Mucosa of gallbladder (tissue), 1 donor: ENCODE data around the gene CA10. TPM values are rescaled to one million over a fixed set of nuclear protein-coding genes. Genes with fewer than 3 reads are reported as not detected.

ENCODE experiments used
- DNase-seq: peaks from one replicate; pipeline ENCODE4 v3.0.0-alpha.2; 2020; ENCODE audit warnings: low spot score
- total RNA-seq: library from RNA; stranded (reverse); gene quantifications from one replicate; pipeline ENCODE4 v1.2.1, GENCODE V29; 2021
- donor health status: DM: no; HTN: no; CAD: no.

Gene CA10
- total RNA-seq, 1 donor from 2014 or later = 0.17 TPM

DNA sequence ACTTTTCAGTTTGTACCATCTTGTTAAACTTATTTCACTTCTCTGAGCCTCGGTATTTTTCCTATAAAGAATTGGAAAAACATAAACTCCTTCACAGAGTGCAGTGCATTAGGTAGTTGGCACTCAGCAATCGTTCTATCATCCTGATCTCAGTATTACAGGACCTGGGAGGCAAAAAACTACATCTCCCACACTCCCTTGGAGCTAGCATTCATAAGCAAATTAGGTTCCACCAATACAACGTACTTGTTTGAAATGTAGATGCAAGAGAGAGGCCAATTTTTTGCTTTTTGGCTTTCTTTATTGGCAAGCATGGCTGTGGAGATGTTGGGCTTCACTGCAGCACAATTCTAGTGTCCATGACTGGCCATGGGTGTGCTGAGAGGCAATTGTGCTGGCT lies 285.2 kb downstream of the CA10 start:
- no peak for DNase-seq

DNA sequence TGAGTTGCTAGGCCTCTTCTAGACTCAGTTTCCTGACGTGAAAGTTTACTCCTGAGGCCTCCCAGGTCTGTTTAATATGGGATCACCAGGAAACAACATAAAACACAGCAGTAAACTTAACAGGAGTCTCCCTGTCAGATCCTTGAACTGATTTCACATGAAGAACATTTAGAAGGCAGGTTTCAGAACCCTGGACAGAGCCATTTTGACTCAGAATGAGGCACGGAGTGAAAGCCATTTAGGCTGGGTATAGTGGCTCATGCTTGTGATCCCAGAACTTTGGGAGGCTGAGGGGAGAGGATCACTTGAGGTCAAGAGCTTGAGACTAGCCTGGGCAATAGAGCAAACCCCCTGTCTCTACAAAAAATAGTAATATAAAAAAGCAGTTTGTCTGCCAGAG lies 289.1 kb downstream of the CA10 start:
- DNase-seq = peak; percentile 11

DNA sequence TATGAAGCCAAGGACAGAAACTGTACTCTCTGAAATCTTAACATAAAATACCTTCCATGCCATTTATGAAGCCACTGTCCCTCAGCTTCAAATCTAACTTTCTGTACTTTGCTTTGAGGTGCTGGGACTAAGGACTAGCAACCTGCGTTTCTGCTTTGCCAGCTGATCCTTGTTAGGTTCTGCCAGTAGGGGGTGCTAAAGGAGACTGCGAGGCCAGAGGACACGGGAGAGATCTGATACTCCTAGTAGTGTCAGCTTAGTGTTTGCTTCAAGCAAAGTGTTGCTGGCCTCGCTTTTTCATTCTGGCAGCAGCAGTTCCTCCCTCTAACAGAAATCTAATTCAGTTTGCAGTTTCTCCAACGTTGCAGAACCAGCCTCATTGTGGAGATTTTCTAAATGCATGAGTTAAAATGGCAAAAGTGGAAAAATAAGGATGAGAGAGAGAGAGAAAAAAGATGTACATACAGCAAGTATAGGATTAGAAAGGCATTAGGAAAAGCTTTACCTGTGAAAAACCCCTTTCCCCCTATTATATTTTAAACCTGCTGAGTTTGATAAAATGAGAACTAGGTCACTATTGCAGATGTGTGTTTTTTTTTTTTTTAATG lies 297.5 kb downstream of the CA10 start:
- peak; percentile 30 for DNase-seq

DNA sequence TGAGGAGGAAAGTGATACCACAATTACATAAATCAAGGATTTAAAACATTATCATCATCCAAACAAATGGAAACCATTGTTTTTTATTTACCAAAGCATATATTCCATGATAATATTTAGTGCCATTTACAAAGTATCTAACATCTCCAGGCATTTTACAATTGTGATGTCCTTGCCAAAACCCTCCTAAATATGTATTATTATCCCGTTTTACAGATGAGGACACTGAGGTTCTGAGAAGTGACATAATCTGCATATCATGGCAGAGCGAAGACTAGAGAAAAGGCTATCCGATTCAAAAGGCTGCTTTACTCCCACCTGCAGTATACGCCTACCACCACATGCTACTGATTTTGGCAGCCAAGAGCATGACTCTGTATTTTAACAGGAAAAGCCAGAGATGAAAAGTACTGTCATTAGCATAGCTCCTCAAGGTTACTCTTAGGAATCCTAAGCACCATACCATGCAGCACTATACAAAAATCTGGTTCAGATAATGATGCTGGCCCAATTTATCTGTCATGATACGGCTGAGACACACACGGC lies 301.4 kb downstream of the CA10 start:
- no peak for DNase-seq

DNA sequence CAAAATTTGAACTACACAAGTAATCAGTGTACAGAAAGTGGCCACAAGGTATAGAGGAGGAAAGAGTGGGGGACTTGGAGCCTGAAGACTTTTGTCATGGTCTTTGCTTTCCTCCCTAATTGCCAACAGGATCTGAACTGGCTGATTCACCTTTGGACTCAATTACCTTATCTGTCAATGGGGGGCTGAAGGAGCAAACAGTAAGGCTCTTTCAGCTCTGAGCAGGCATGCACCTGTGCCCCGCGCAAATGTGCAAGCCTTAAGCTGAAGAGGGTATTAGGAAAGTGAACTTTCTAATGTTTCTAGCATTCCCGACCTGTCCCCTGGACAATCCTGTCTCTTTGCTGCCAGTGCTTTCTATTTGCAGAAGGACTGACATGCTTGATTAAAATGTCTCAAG lies 302.7 kb downstream of the CA10 start:
- DNase-seq = no peak

DNA sequence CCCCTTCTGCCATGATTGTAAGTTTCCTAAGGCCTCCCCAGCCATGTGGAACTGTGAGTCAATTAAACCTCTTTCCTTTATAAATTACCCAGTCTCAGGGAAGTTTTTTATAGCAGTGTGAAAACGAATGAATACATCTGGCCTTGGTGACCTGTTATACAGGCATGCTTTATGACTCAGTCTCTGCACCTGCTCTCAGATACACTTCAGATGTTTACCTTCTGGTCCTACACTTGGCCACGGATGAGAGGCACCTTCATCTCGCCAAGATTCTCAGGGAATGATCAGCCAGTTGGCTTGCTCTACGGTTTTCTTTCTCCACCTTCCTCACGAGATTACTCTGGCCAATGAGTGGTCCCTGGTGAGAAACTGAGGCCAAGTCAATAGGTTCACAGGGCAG lies 304.7 kb downstream of the CA10 start:
- no peak for DNase-seq

DNA sequence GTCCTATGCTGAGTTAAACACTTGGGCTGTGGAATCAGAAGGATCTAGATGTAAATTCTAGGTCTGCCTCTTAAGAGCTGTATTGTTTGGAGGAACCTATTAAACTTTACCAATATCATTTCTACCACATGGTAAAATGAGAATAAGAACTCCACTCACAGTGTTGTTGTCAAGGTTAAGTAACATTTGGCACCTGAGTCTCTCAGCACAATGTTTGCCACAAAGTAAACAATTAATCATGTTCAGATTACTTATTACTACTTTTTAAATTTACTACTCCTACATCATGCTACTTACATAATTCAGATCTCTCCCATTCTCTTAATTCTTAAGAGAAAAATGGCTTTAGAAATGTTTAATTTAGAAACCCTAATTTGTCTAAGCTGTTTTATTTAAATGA lies 305.9 kb downstream of the CA10 start:
- no peak for DNase-seq

DNA sequence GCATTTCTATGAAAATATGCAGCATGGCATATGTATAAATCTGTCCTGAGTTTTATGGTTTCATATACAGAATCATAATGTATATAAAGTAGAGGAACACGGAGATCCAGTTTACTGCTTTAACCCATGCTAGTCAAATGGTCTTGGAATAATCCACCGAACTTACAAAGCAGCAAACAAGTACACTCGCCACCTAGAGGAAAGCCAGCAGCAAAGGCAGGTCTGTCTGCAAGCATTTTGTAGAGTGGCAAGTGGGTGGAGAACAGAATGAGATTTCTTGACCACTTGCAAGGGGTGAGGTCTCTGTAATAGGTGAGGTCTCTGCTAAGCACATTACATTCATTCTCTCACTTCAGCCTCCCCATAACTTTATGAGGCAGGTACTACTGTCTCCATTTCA lies 308.3 kb downstream of the CA10 start:
- DNase-seq = no peak

DNA sequence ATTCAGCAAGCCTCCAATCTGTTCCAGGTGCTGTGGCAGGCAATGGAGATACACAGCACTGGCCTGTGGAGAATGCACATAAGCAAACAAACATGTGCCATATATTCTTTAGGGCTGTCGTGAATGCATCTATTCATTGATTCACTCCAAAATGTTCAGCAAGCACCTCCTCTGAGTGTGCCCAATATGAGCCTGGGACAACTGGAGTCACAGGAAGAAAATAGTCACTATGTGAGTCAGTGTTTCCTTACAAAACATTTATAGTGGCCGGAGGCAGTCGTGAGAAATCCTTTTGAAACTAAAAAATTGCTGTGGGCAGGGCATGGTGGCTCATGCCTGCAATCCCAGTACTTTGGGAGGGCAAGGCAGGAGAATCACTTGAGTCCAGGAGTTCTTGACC lies 310.1 kb downstream of the CA10 start:
- DNase-seq = no peak

DNA sequence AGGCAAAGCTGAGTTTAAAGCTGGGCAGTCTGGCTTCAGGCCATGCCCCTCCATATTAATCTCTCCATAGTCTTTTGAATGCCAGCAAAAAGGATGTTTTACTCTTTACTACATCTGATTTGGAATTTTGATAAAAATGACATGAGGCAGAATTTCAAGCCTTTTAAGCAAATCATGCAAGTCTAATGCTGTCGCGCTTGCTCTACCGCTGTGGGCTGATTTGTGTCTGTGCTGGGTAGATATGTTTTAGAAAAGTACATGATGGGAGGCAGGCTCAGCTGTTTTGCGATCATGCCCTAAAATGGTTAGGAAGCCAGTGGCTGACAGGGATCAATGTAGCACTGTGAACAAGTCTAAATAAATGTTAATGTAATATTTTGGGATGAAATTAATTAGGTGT lies 311.9 kb downstream of the CA10 start:
- no peak for DNase-seq

DNA sequence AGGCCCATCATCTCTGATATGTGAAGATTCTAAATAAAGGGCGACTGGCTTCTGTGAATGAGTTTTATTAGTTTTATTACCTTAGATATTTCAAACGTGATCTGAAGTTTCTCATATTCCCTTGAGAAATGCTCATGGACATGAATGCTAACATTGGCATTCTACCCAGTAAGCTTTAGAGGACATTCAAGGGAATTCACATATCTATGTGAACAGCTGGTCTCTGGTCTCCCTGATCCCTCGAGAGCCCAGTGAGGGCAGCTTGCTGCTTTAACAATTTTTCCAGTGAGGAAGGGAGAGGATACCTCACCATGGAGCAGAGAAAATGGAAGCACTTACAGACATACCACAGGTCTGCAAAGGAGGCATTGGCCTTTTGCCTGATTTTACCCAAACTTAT lies 312.7 kb downstream of the CA10 start:
- DNase-seq = no peak

DNA sequence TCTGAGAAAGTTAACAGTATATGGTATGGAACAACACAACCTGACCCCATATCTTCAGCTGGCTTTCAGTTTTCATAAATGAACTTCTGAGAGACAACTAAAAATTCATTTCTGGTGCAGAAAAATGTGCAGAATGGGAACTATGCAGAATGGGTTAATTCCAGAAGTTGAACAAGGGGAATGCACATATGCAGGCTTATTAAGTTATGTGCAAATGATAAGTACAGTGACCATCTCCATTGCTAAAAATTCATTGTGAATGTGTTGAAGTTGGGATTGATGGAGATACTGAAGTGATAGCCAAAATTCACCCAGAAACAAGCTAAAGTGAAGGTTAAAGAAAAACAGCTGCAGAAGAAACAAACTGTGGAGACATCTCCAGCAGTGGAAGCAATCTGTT lies 315.8 kb downstream of the CA10 start:
- no peak for DNase-seq

DNA sequence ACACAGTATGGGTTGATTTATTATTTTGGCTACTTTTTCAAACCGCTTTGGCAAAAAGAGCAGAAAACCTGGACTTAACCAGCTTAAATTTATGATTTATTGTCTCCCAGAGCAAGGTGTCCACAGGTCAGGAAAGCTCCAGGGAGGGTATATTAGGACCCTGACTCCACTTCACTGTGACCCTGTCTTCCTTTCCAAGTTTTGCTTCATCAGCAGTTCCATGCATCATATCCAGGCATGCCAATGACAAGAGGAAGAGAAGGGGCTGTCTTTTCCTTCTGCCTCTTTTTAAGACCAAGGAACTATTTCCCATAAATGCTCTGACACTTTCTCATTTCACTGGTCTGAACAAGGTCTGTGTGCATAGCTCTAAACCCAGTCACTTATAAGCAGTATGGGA lies 316.8 kb downstream of the CA10 start:
- no peak for DNase-seq

DNA sequence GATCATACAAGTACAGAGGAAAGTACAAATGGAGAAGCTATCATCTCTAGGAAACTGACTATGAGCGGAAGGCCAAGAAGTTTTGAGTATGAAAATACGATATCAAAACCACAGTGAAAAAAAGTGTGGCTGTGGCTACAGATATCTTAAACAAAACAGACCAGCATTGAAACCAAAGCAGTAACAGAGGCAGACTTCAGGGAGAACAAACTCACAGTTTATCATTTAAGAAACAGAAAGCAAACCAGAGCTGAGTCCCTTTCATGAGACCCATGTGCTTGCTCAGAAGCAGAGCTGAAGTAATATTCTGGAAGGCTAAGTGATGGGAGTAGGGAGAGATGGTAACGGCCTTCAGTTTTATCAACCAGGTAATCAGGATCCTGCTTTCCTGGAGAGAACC lies 317.8 kb downstream of the CA10 start:
- no peak for DNase-seq

DNA sequence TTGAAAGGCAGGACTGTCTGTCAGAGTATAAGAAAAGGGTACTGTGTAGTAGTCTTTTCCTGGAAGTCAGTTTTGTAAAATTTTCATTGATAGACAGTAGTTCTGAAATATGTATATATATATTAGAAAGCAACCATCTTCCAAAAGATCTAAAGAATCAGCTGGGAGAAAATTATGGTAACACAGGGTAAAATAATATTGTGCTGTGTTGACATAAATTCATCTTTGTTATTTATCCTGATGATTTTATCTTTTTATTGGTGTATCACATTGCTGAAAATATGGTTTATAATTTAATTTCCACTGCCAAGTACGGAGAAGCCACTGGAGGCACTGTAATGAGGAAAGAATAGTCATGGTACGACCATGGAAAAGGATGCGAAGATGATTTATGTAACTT lies 324.9 kb downstream of the CA10 start:
- no peak for DNase-seq

DNA sequence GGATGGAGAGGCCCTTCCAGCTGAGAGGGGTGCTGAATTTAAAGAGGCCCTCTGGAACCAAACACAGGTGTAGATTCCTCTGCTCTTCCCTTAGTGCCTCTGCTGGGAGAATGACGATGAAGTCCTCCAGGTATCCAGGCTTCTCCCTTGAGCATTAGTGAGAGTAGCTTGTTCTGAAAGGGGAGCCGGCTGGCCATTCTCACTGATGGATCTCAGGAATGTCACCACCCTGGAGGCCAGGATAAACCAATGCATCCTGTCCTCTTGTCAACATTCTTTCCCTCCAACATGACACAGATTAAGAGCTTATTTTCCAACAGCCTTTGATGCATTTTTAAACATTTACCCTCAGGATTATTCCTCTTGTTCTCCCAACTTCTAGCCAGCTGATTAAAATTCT lies 325.5 kb downstream of the CA10 start:
- no peak for DNase-seq

DNA sequence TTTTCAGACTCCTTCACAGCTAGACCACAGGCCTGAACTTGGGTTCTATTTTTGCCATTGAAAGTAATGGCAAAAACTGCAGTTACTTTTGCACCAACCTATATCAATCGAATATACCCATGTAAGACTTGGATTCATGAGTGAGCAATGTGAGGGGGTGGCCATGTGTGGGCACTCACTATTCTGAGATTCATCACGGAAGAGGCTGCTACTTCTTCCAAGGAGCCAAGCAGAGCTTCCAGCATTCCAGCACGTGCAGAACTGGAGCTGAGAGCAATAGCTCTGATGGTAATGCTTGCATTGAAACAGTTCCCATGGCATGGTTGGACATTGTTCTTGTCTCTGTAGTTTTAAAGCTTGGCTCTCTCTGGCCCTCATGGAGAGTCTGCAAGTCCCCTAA lies 327.6 kb downstream of the CA10 start:
- no peak for DNase-seq

DNA sequence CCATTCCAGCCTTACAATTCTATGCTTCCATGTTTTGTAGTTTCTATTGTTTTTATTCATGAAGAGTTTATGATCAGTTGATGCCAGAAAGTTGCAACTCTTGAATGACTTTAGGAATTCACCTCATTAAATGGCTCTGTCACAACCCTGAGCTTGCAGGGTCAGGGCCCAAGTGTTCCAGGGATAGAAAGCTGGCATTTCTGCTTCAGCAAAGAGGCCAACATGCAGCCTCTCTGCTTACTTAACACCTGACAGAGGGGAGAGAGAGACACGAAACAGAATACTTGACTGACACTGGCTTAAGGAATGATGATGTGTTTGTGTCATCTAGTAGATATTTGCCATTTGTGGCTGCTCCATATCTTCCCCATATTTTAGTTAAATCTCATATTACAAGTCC lies 328.1 kb downstream of the CA10 start:
- DNase-seq = no peak

DNA sequence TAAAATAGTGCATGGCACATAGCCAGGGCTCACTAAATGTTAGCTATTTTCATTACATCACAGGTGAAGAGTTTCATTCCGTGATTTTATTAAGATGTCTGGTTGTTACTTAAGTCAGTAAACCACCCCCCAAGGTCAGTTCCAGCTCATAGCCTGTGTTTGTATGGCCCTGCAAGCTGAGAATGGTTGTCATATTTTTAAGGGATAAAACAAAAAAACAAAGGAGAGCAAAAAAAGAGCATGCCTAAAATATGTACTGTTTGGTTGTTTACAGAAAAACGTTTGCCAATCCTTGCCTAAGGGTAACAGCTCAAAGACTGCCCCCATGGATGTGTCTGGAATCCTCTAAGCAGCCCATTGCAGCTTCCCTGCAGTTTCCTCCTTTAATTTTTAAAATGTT lies 329.6 kb downstream of the CA10 start:
- DNase-seq = no peak

DNA sequence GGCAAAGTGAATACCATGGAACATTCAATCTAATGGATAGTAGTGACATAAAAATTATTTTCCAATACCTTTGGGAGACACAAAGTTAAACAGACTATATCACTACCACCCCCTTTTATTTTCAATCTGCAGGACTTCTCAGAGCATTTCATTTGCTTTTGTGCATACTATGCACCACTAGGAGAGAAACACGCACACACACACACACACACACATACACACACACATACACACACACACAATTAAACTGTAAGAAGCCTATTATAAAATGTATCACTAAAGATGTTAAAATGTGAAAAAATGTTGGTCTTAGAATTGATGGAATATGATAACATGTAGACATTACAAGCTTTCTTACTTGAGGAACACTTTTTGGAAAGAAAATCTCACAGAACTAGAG lies 331.4 kb downstream of the CA10 start:
- no peak for DNase-seq

DNA sequence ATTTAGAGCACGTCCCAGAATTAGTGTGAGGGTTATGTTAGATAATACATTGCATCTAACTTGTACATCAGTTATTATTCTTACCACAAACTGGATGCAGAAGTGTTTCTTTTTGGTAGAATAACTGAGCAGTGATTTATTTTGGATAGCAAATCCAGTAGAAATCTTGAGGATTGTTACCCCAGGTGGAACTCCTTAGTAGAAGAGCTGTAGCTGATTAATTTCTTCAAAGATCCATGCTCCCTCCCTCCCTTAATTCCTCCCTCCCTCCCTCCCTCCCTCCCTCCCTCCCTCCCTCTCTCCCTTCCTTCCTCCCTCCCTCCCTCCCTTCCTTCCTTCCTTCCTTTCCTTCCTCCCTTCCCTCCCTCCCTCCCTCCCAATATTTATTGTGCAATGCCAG lies 337.7 kb downstream of the CA10 start:
- no peak for DNase-seq

DNA sequence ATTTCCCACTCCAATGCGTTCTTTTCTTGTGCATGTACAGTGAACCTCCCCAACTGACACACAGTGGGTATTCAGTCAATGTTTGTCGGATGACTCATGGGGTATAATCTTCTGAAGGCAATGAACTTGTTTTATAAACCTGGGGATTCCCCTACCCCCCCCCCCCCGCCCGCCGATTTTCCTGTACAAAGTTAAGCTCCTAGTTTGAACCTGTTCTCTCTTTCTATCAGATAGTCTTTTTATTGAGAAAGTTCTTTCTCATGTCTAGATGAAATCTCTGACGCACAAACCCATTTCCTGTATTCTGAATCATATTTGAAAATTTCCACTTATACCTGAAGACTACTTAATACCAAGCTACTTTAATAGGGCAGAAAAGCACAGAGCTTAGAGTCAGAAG lies 338.3 kb downstream of the CA10 start:
- DNase-seq = no peak

DNA sequence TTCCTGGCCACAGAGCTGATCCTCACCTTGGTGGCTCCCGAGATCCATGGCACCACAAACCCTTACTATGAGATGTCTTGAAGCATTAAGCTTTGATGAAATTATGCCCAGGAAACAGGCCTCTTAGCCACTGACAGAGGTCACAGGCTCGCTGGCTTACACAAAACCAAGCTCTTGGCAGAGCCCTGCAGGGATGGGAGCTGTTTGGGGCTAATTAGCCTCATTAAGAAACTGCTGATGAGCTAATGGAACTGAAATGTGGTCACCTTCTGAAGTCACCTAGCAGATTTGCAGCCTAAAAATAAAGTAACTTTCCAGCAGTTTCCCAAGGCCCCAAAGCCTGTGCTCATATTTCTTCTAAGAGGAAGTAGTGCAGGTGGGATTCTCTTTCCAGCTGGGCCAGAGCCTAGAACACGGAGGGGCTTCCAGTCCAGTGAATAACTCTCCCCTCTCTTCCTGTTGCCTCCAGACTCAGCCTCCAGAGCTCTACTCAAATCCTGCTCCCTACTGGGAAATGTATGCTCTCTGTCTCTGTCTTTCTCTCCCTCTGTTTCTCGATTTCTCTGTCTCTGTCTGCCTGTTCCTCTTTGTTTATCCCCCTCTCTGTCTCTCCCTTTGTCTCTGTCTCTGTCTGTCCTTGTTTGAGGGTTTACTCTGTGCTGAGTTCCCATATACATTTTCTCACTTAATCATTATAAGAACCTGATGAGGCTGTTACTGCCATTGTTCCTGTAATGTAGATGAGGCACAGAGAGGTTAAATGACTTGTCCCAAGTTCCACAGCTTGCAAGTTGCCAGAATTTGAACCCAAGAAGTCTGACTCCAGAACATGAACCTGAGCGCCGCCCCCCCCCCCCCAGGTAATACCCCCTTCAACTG lies 338.9 kb downstream of the CA10 start:
- DNase-seq = no peak
